Stomach (tissue), 9 donors: ENCODE measurements around the gene CALHM3. TPM values are rescaled to one million over a fixed set of nuclear protein-coding genes. Genes with fewer than 3 reads are reported as not detected.

Experiments used
- DNase-seq, 2 donors: peaks; one replicate each; pipeline versions ENCODE4 v3.0.0 to v3.0.0-alpha.2; 2013 to 2019
- H3K27ac ChIP-seq, 5 donors: fragments of 200-600 bp in 4 of 5; sonication (generic) in 4 of 5; one replicate each; pipeline ENCODE4 v1.5.1; 2013 to 2019; ENCODE audit warnings: mild to moderate bottlenecking in 1 of 5, moderate library complexity in 1 of 5
- H3K27me3 ChIP-seq, 3 donors: fragments of 200-600 bp; sonication (generic); one replicate each; pipeline ENCODE4 v1.5.1; 2017 to 2019; ENCODE audit warnings: mixed run types in 1 of 3
- H3K36me3 ChIP-seq, 4 donors: fragments of 200-600 bp; sonication (generic); 1 replicate in 3 of 4; 2 replicates in 1 of 4; pipeline ENCODE4 v1.5.1; 2016 to 2019
- H3K4me1 ChIP-seq, 4 donors: fragments of 200-600 bp; sonication (generic); one replicate each; pipeline ENCODE4 v1.5.1; 2016 to 2019
- H3K4me3 ChIP-seq, 4 donors: fragments of 200-600 bp; sonication (generic) in 3 of 4; one replicate each; pipeline ENCODE4 v1.5.1; 2016 to 2019; ENCODE audit warnings: mild to moderate bottlenecking in 1 of 4
- H3K9me3 ChIP-seq, 4 donors: fragments of 200-600 bp; sonication (generic); one replicate each; pipeline ENCODE4 v1.5.1; 2016 to 2019
- CTCF ChIP-seq, 7 experiments: fragments of 450-650 bp in 4 of 7; fragments of 200-600 bp in 3 of 7; sonication (generic) in 3 of 7; IDR thresholded peaks; one replicate each; pipeline ENCODE4 v1.5.1; 2016 to 2019; ENCODE audit warnings: antibody characterized with exemption in 7 of 7, control low read depth in 2 of 7, mild to moderate bottlenecking in 1 of 7
- EP300 ChIP-seq: sonication (generic); formaldehyde crosslinking; IDR thresholded peaks from one replicate; pipeline ENCODE4 v1.6.1; 2017; ENCODE audit warnings: antibody characterized with exemption
- POLR2A ChIP-seq, 4 donors: fragments of 450-650 bp; IDR thresholded peaks; one replicate each; pipeline ENCODE4 v1.6.1; 2016; ENCODE audit warnings: antibody characterized with exemption in 4 of 4, control low read depth in 2 of 4, mild to moderate bottlenecking in 1 of 4, moderate library complexity in 1 of 4
- POLR2AphosphoS5 ChIP-seq, 3 donors: sonication (generic); formaldehyde crosslinking; IDR thresholded peaks; one replicate each; pipeline ENCODE4 v1.6.1; 2016; ENCODE audit warnings: antibody characterized with exemption in 3 of 3
- WGBS, 5 donors: extraction: QIAGEN DNeasy Blood & Tissue Kit in 3 of 5; methylation state at CpG; one replicate each; pipeline versions ENCODE4 v1.1.5 to v1.1.7; 2013 to 2018; 5-methylcytosine and 5-hydroxymethylcytosine counted together
- intact Hi-C: fragments of 100-400 bp; cut with DNase I; formaldehyde crosslinking; loops from one replicate; pipeline ENCODE4 v1.15.1; 2023; ENCODE audit warnings: low total_unique reads
- polyA plus RNA-seq, 3 donors: library from polyadenylated mRNA; stranded (reverse); fragments of 200-250 nt; gene quantifications; one replicate each; pipeline ENCODE4 v1.2.3, GENCODE V29; 2013
- total RNA-seq, 5 donors: library from RNA; depleted of rRNA; stranded (reverse); fragments of >200 nt; gene quantifications; one replicate each; pipeline versions ENCODE4 v1.1.0 to v1.2.3, GENCODE V29; 2014 to 2016
- donor health status: healthy with polysubstance abuse.
- donor health status: Bipolar disorder and iron deficiency.
- donor health status: healthy.

The CALHM3 gene
- total and polyA plus RNA-seq, 8 donors = not detected

DNA sequence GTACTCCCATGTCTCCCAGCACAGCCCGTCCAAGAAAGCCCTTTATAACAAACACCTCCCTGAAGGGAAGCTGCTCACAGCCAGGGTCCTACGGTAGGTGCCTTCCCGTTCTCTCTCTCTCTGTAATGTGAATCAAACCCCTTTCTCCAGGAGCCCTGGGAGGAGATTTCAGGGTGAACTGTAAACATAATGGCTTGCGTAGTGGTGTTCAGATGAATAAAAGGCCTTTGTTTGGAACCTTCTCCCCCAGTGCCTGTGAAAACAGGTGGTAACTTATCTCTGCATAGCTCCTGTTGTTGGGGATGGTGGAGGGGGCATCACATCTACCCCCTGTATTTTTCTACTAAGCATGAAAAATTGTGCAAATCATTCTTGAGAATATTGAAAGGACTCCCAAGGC, 39.3 kb downstream of the CALHM3 start:
- H3K27ac ChIP-seq = no peak overlapping the region
- intact Hi-C loops = no loop called here
- no peaks in the 10 kb centered on the region for H3K27me3 ChIP-seq
- WGBS, 5 donors = 67 to 72% (median 71%) methylated on average over 4 of the region's 4 CpGs
- no peak for DNase-seq
- TF ChIP-seq POLR2AphosphoS5 (IDR thresholded peaks at IDR 0.05) (no peak), EP300 (no peak), POLR2A (IDR thresholded peaks at IDR 0.05) (no peak), CTCF (IDR thresholded peaks at IDR 0.05) (no peak)
- peaks cover 0 to 6% (median 0%) of the 10 kb centered on the region in 4 donors for H3K4me1 ChIP-seq
- no peaks in the 10 kb centered on the region for H3K9me3 ChIP-seq
- H3K36me3 ChIP-seq = peaks cover 78 to 100% (median 99%) of the 10 kb centered on the region in 4 donors
- H3K4me3 ChIP-seq = no peak overlapping the region

GRCh38 chr10:103433858-103434257, 45.2 kb downstream of the CALHM3 start:
- DNase-seq = no peak
- H3K27me3 ChIP-seq = no peaks in the 10 kb centered on the region
- no peaks in the 10 kb centered on the region for H3K4me1 ChIP-seq
- no peaks in the 10 kb centered on the region for H3K9me3 ChIP-seq
- 79 to 88% (median 82%) methylated on average over 2 of the region's 2 CpGs for WGBS, 5 donors
- H3K36me3 ChIP-seq = peaks cover 43 to 100% (median 96%) of the 10 kb centered on the region in 4 donors
- TF ChIP-seq POLR2A (IDR thresholded peaks at IDR 0.05) (no peak), EP300 (no peak), POLR2AphosphoS5 (IDR thresholded peaks at IDR 0.05) (no peak), CTCF (IDR thresholded peaks at IDR 0.05) (no peak)
- intact Hi-C loops = no loop called here
- no peak overlapping the region for H3K4me3 ChIP-seq
- H3K27ac ChIP-seq = no peak overlapping the region

DNA sequence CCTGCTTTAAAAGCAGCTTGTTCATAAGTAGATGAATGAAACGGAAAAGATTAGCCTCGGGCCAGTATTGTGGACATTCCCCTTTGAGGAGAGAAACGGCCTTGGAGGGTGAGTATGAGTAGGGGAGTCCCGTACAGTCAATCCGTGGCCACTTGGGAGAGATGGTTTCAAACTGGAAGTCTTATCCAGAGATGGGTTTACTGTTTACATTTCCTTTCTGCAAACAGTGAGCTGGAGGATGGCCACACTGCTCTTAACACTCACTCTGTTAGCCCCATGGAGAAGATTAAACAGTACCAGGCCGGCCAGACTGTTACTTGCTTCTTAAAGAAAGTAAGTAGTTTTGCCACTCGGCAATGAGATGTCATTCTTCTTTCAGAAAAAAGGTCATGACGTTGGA, 47.1 kb downstream of the CALHM3 start:
- H3K4me3 ChIP-seq = no peak overlapping the region
- WGBS, 5 donors = 23 to 46% (median 35%) methylated on average over 8 of the region's 8 CpGs
- TF ChIP-seq CTCF (IDR thresholded peaks at IDR 0.05) = no peak
- no peak for TF ChIP-seq POLR2A (IDR thresholded peaks at IDR 0.05)
- TF ChIP-seq POLR2AphosphoS5 (IDR thresholded peaks at IDR 0.05) = no peak
- TF ChIP-seq EP300 = no peak
- peak in 1 of 2 donors; percentile 36 for DNase-seq
- H3K27me3 ChIP-seq = no peaks in the 10 kb centered on the region
- no peaks in the 10 kb centered on the region for H3K4me1 ChIP-seq
- intact Hi-C loops = no loop called here
- H3K27ac ChIP-seq = no peak overlapping the region
- peaks cover 30 to 100% (median 96%) of the 10 kb centered on the region in 4 donors for H3K36me3 ChIP-seq
- H3K9me3 ChIP-seq = no peaks in the 10 kb centered on the region

GRCh38 chr10:103429647-103430046, 49.4 kb downstream of the CALHM3 start:
- TF ChIP-seq POLR2A (IDR thresholded peaks at IDR 0.05) (no peak), CTCF (IDR thresholded peaks at IDR 0.05) (no peak), EP300 (no peak)
- Histone ChIP-seq H3K9me3 (no peaks in the 10 kb centered on the region), H3K27ac (no peak overlapping the region), H3K36me3 (peaks cover 38 to 100% (median 96%) of the 10 kb centered on the region in 4 donors), H3K4me1 (no peaks in the 10 kb centered on the region), H3K4me3 (no peak overlapping the region), H3K27me3 (no peaks in the 10 kb centered on the region)
- DNase-seq = no peak
- intact Hi-C loops = no loop called here
- WGBS, 5 donors = 88 to 97% (median 95%) methylated on average over 5 of the region's 5 CpGs
